Type B pancreatic cell (in vitro differentiated cells): ENCODE data around the gene CHD2. TPM values are rescaled to one million over a fixed set of nuclear protein-coding genes. Genes with fewer than 3 reads are reported as not detected.

ENCODE experiments used
- DNase-seq: peaks from one replicate; pipeline ENCODE4 v3.0.0; 2021; ENCODE audit warnings: mixed read lengths; ENCODE audit not compliant: unreplicated experiment; ENCODE audit errors: extremely low spot score
- H3K27ac Mint-ChIP-seq: 2 replicates; pipeline ENCODE4 v1.8.0; 2021; ENCODE audit warnings: mild to moderate bottlenecking, mixed read lengths
- H3K27me3 Mint-ChIP-seq: 2 replicates; pipeline ENCODE4 v1.8.0; 2021; ENCODE audit warnings: mixed read lengths
- H3K36me3 Mint-ChIP-seq: 2 replicates; pipeline ENCODE4 v1.8.0; 2021; ENCODE audit warnings: mixed read lengths
- H3K4me1 Mint-ChIP-seq: one replicate; pipeline ENCODE4 v1.8.0; 2021; ENCODE audit warnings: mixed read lengths; ENCODE audit not compliant: unreplicated experiment
- H3K4me3 Mint-ChIP-seq: 2 replicates; pipeline ENCODE4 v1.8.0; 2021; ENCODE audit warnings: mild to moderate bottlenecking, mixed read lengths
- H3K9me3 Mint-ChIP-seq: 2 replicates; pipeline ENCODE4 v1.8.0; 2021; ENCODE audit warnings: mixed read lengths
- CTCF ChIP-seq: fragments of 200-600 bp; sonication (generic); conservative IDR thresholded peaks from 2 replicates; pipeline ENCODE4 v1.5.0; 2021; ENCODE audit warnings: antibody characterized with exemption, mild to moderate bottlenecking
- total RNA-seq: library from RNA; stranded (reverse); gene quantifications from 2 replicates; pipeline ENCODE4 v1.2.1, GENCODE V29; 2021; ENCODE audit warnings: low replicate concordance

The CHD2 gene
- total RNA-seq, 1 donor from 2014 or later = 135 TPM

- Mint-ChIP-seq H3K4me1 (peaks cover 40% of the 10 kb centered on the region), H3K27ac (peak overlapping the region; percentile 100), H3K9me3 (peaks cover 5% of the 10 kb centered on the region), H3K36me3 (peaks cover 19% of the 10 kb centered on the region), H3K27me3 (peaks cover 3% of the 10 kb centered on the region), H3K4me3 (peak overlapping the region; percentile 85)
- TF ChIP-seq CTCF = no peak
- no peak for DNase-seq
Observed at GRCh38 chr15:92880796-92881195, 19.3 kb upstream of the CHD2 start.

GRCh38 chr15:92881211-92881754 is 18.8 kb upstream of the CHD2 start:
- Mint-ChIP-seq H3K4me3 (peak overlapping the region; percentile 85), H3K36me3 (peaks cover 22% of the 10 kb centered on the region), H3K27me3 (peaks cover 3% of the 10 kb centered on the region), H3K27ac (peak overlapping the region; percentile 100), H3K9me3 (peaks cover 5% of the 10 kb centered on the region), H3K4me1 (peaks cover 42% of the 10 kb centered on the region)
- no peak for TF ChIP-seq CTCF
- no peak for DNase-seq

GRCh38 chr15:92881802-92882696 is 18.1 kb upstream of the CHD2 start:
- Mint-ChIP-seq H3K36me3 (peaks cover 30% of the 10 kb centered on the region), H3K9me3 (no peaks in the 10 kb centered on the region), H3K27ac (peak overlapping the region; percentile 100), H3K27me3 (peaks cover 3% of the 10 kb centered on the region), H3K4me3 (peak overlapping the region; percentile 85), H3K4me1 (peaks cover 42% of the 10 kb centered on the region)
- DNase-seq = peak; percentile 98
- TF ChIP-seq CTCF = no peak

GRCh38 chr15:92882697-92883162 is 17.4 kb upstream of the CHD2 start:
- no peak for TF ChIP-seq CTCF
- peaks cover 41% of the 10 kb centered on the region for H3K4me1 Mint-ChIP-seq
- no peaks in the 10 kb centered on the region for H3K9me3 Mint-ChIP-seq
- DNase-seq = no peak
- H3K36me3 Mint-ChIP-seq = peaks cover 35% of the 10 kb centered on the region
- H3K4me3 Mint-ChIP-seq = peak overlapping the region; percentile 85
- H3K27me3 Mint-ChIP-seq = peaks cover 3% of the 10 kb centered on the region
- H3K27ac Mint-ChIP-seq = peak overlapping the region; percentile 100

- TF ChIP-seq CTCF = no peak
- H3K36me3 Mint-ChIP-seq = peaks cover 39% of the 10 kb centered on the region
- H3K4me1 Mint-ChIP-seq = peaks cover 45% of the 10 kb centered on the region
Observed at GRCh38 chr15:92883163-92883875, 16.8 kb upstream of the CHD2 start.

More at GRCh38 chr15:92883163-92883875, 16.8 kb upstream of the CHD2 start:
- DNase-seq = no peak
- Mint-ChIP-seq H3K27me3 (peaks cover 3% of the 10 kb centered on the region), H3K9me3 (no peaks in the 10 kb centered on the region), H3K27ac (peak overlapping the region; percentile 98), H3K4me3 (peak overlapping the region; percentile 96)
